Ovary (tissue), 9 donors: ENCODE results near the gene PAK5. TPM values are rescaled to one million over a fixed set of nuclear protein-coding genes. Genes with fewer than 3 reads are reported as not detected.

ENCODE experiments used
- DNase-seq, 5 donors: peaks; one replicate each; pipeline ENCODE4 v3.0.0-alpha.2; 2019 to 2020
- H3K27ac ChIP-seq, 2 donors: fragments of 200-600 bp; one replicate each; pipeline versions ENCODE4 v1.5.1 to v1.8.0; 2019 to 2022
- H3K27me3 ChIP-seq: fragments of 200-600 bp; one replicate; pipeline ENCODE4 v1.8.0; 2022
- H3K36me3 ChIP-seq: fragments of 200-600 bp; sonication (generic); one replicate; pipeline ENCODE4 v1.5.1; 2019
- H3K4me1 ChIP-seq: one replicate; pipeline ENCODE4 v1.8.1; 2013; ENCODE audit warnings: mild to moderate bottlenecking, moderate library complexity; ENCODE audit not compliant: insufficient read depth
- H3K4me3 ChIP-seq: fragments of 200-600 bp; sonication (generic); one replicate; pipeline ENCODE4 v1.5.1; 2017
- H3K9me3 ChIP-seq, 2 donors: fragments of 200-600 bp in 1 of 2; sonication (generic) in 1 of 2; one replicate each; pipeline versions ENCODE4 v1.5.1 to v1.8.1; 2013 to 2019; ENCODE audit warnings: mild to moderate bottlenecking in 1 of 2, moderate library complexity in 1 of 2
- CTCF ChIP-seq, 3 donors: fragments of 450-650 bp in 2 of 3; fragments of 200-600 bp in 1 of 3; IDR thresholded peaks; one replicate each; pipeline versions ENCODE4 v1.5.1 to v1.8.0; 2016 to 2022; ENCODE audit warnings: antibody characterized with exemption in 3 of 3, mild to moderate bottlenecking in 1 of 3
- EP300 ChIP-seq: sonication (generic); formaldehyde crosslinking; IDR thresholded peaks from one replicate; pipeline ENCODE4 v1.6.1; 2017; ENCODE audit warnings: antibody characterized with exemption
- POLR2A ChIP-seq: fragments of 450-650 bp; IDR thresholded peaks from one replicate; pipeline ENCODE4 v1.6.1; 2017; ENCODE audit warnings: antibody characterized with exemption, mild to moderate bottlenecking, moderate library complexity
- WGBS, 3 donors: extraction: QIAGEN DNeasy Blood & Tissue Kit in 1 of 3; methylation state at CpG; one replicate each; pipeline versions ENCODE4 v1.1.5 to v1.1.7; 2013 to 2017; 5-methylcytosine and 5-hydroxymethylcytosine counted together
- intact Hi-C, 4 donors: fragments of 100-400 bp; cut with DNase I; formaldehyde crosslinking; loops; one replicate each; pipeline versions ENCODE4 v1.11.0 to v1.15.1; 2022 to 2023
- polyA plus RNA-seq, 2 donors: library from polyadenylated mRNA; stranded (reverse); fragments of 200-250 nt in 1 of 2; fragments of 350-450 nt in 1 of 2; fragmentation: Illumina TruSeq in 1 of 2; extraction: RNeasy Lipid Tissue Mini Kit (QIAGEN cat#74804) in 1 of 2; gene quantifications; one replicate each; pipeline ENCODE4 v1.2.3, GENCODE V29; 2013 to 2014
- total RNA-seq, 7 donors: library from RNA; depleted of rRNA in 2 of 7; stranded (reverse); fragments of >200 nt in 2 of 7; fragmentation: NEBNext Ultra II Directional in 3 of 7; extraction: Animal tissue kit (Norgen Biotek cat#: 25700) in 3 of 7; gene quantifications; one replicate each; pipeline versions ENCODE4 v1.1.0 to v1.2.4, GENCODE V29; 2016 to 2023
- donor health status: DM: no; HTN: no; CAD: no; lungs with moderate emphysema.
- donor health status: DM: no; HTN: no; CAD: no.
- donor health status: Bipolar disorder and iron deficiency.
- donor health status: DM: yes; HTN: yes; CAD: no.
- donor health status: DM: no; HTN: no; CAD: no.
- donor health status: DM: yes; HTN: yes; CAD: no.

PAK5 gene
- total and polyA plus RNA-seq, 9 donors = under 0.01 to 0.47 (median 0.10) TPM; not detected in 2

GRCh38 chr20:9634327-9634726 is 204.5 kb downstream of the PAK5 start:
- no peaks in the 10 kb centered on the region for H3K9me3 ChIP-seq
- H3K27me3 ChIP-seq = no peaks in the 10 kb centered on the region
- no peak overlapping the region for H3K27ac ChIP-seq
- no peak for DNase-seq
- intact Hi-C loops = no loop called here
- H3K4me1 ChIP-seq = no peaks in the 10 kb centered on the region
- no peaks in the 10 kb centered on the region for H3K36me3 ChIP-seq
- no peak for TF ChIP-seq CTCF (IDR thresholded peaks at IDR 0.05)
- no peak for TF ChIP-seq POLR2A
- no peak for TF ChIP-seq EP300
- H3K4me3 ChIP-seq = no peak overlapping the region

GRCh38 chr20:9632991-9633390 is 205.9 kb downstream of the PAK5 start:
- DNase-seq = no peak
- no peaks in the 10 kb centered on the region for H3K27me3 ChIP-seq
- H3K4me3 ChIP-seq = no peak overlapping the region
- H3K36me3 ChIP-seq = no peaks in the 10 kb centered on the region
- TF ChIP-seq EP300 (no peak), POLR2A (no peak), CTCF (IDR thresholded peaks at IDR 0.05) (no peak)
- no peaks in the 10 kb centered on the region for H3K4me1 ChIP-seq
- H3K27ac ChIP-seq = no peak overlapping the region
- 30 to 46% (median 40%) methylated on average over 1 of the region's 1 CpG for whole genome bisulfite sequencing, 3 donors
- no peaks in the 10 kb centered on the region for H3K9me3 ChIP-seq
- intact Hi-C loops = no loop called here

GRCh38 chr20:9632265-9632664 is 206.6 kb downstream of the PAK5 start:
- 61 to 77% (median 69%) methylated on average over 4 of the region's 4 CpGs for WGBS, 3 donors
- no peak overlapping the region for H3K4me3 ChIP-seq
- DNase-seq = no peak
- intact Hi-C loops = no loop called here
- no peaks in the 10 kb centered on the region for H3K9me3 ChIP-seq
- TF ChIP-seq CTCF (IDR thresholded peaks at IDR 0.05) = no peak
- no peak for TF ChIP-seq POLR2A
- no peak for TF ChIP-seq EP300
- H3K36me3 ChIP-seq = no peaks in the 10 kb centered on the region
- no peaks in the 10 kb centered on the region for H3K27me3 ChIP-seq
- no peaks in the 10 kb centered on the region for H3K4me1 ChIP-seq
- no peak overlapping the region for H3K27ac ChIP-seq

GRCh38 chr20:9630554-9630953 is 208.3 kb downstream of the PAK5 start:
- no peaks in the 10 kb centered on the region for H3K27me3 ChIP-seq
- 57 to 74% (median 63%) methylated on average over 2 of the region's 2 CpGs for WGBS, 3 donors
- TF ChIP-seq POLR2A (no peak), CTCF (IDR thresholded peaks at IDR 0.05) (no peak), EP300 (no peak)
- no peak overlapping the region for H3K27ac ChIP-seq
- H3K4me3 ChIP-seq = no peak overlapping the region
- intact Hi-C loops = no loop called here
- no peaks in the 10 kb centered on the region for H3K9me3 ChIP-seq
- no peak for DNase-seq
- no peaks in the 10 kb centered on the region for H3K36me3 ChIP-seq
- no peaks in the 10 kb centered on the region for H3K4me1 ChIP-seq

GRCh38 chr20:9629831-9630230 is 209.0 kb downstream of the PAK5 start:
- no peak overlapping the region for H3K4me3 ChIP-seq
- no peaks in the 10 kb centered on the region for H3K27me3 ChIP-seq
- H3K9me3 ChIP-seq = no peaks in the 10 kb centered on the region
- 79 to 88% (median 81%) methylated on average over 5 of the region's 5 CpGs for WGBS, 3 donors
- intact Hi-C loops = no loop called here
- no peaks in the 10 kb centered on the region for H3K36me3 ChIP-seq
- TF ChIP-seq POLR2A (no peak), CTCF (IDR thresholded peaks at IDR 0.05) (no peak), EP300 (no peak)
- no peak overlapping the region for H3K27ac ChIP-seq
- no peak for DNase-seq
- no peaks in the 10 kb centered on the region for H3K4me1 ChIP-seq
